Adipocyte (in vitro differentiated cells): Measurements from ENCODE around the gene COBLL1.

ENCODE experiments used
- DNase-seq: peaks from one replicate; pipeline ENCODE4 v3.0.0-alpha.2; 2015; ENCODE audit warnings: low read depth
- H3K27me3 ChIP-seq: replicated peaks from 2 replicates; pipeline ENCODE4 v1.7.0; 2013; ENCODE audit warnings: mild to moderate bottlenecking, low read length, moderate library complexity; ENCODE audit not compliant: control insufficient read depth, insufficient read depth
- H3K36me3 ChIP-seq: 2 replicates; pipeline ENCODE4 v1.7.0; 2013; ENCODE audit warnings: low read length, mild to moderate bottlenecking, moderate library complexity; ENCODE audit not compliant: control insufficient read depth, insufficient read depth, severe bottlenecking
- H3K4me1 ChIP-seq: 2 replicates; pipeline ENCODE4 v1.7.0; 2013; ENCODE audit warnings: mild to moderate bottlenecking, low read length, moderate library complexity; ENCODE audit not compliant: control insufficient read depth, insufficient read depth
- H3K4me3 ChIP-seq: 2 replicates; pipeline ENCODE4 v1.7.0; 2013; ENCODE audit warnings: mild to moderate bottlenecking, low read length, moderate library complexity
- H3K9ac ChIP-seq: 2 replicates; pipeline ENCODE4 v1.7.0; 2013; ENCODE audit warnings: mild to moderate bottlenecking, low read length, moderate library complexity
- H3K9me3 ChIP-seq: 2 replicates; pipeline ENCODE4 v1.7.0; 2013; ENCODE audit warnings: mild to moderate bottlenecking, low read length, moderate library complexity; ENCODE audit not compliant: control insufficient read depth

The COBLL1 gene

DNA sequence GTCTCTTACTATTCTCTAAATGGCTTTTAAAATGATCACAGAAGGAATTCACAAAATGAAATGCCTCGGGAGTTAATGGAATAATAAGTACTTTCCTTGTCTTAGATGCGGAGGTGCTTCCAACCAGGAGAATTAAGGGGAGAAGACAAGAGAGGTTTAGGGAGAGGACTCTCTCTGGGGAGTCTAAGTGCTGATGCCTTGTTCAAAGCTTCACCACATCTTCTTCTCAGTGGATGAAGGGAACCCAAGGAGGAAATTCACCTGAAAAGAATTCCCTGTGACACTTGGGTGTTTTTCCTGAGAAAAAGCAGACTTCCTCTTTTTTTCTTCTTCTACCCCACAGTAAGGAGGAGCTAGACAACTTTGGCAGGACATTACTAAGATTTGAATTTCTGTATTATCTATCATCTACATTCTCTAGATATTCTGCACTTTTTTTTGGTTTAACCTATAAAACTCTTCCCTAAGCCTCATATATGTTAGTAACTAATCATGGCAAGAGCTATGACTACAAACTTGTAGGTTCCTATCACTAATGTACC, 150.2 kb downstream of the COBLL1 start:
- no peaks in the 10 kb centered on the region for H3K27me3 ChIP-seq
- peaks cover 66% of the 10 kb centered on the region for H3K36me3 ChIP-seq
- H3K9me3 ChIP-seq: no peaks in the 10 kb centered on the region
- no peak for DNase-seq
- no peak overlapping the region for H3K9ac ChIP-seq
- no peak overlapping the region for H3K4me3 ChIP-seq
- H3K4me1 ChIP-seq: peaks cover 20% of the 10 kb centered on the region

DNA sequence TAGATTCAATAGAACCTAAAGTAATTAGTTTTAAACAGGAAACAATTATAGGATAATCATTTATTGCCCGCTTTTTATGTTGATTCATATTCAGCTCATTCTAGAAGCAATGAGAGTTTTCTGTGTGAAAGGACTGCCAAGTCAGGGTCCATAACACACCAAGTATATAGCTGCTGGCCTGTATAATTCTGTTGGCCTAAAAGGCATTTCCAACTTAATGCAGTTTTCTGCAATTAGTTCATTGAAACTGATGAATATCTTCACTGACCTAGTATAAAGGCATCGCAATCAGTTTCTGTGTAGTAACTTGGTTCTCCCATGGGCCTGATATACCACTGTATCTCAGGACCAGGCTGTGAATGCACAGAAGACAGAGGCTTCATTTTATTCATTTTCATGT, 151.3 kb downstream of the COBLL1 start:
- Histone ChIP-seq H3K4me3 (no peak overlapping the region), H3K9ac (no peak overlapping the region), H3K36me3 (peaks cover 62% of the 10 kb centered on the region), H3K9me3 (no peaks in the 10 kb centered on the region), H3K27me3 (no peaks in the 10 kb centered on the region), H3K4me1 (peaks cover 20% of the 10 kb centered on the region)
- no peak for DNase-seq

DNA sequence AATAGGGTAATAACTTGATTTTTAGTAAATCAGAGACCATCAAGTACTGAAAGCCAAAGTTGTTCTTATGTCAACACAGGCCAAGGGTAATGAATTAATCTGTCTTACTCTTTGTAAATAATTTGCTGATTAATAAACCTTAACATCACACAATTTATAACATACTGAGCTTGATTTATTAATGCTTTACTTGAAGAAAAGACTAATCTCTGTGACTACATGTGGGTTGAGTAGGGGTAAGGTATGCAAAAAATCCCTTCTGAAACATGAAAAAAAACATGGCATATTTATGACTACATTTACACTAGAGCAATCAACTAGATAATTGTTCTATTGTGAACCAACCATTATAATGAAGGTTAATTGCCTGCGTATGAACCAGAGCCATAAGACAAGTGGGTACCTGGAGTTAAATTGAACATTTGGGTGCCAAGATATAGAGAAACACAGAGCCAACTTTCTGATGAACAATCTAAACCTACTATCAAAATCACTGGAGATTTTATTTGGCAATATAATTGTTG, 152.7 kb downstream of the COBLL1 start:
- Histone ChIP-seq H3K27me3 (no peaks in the 10 kb centered on the region), H3K36me3 (peaks cover 51% of the 10 kb centered on the region), H3K9me3 (no peaks in the 10 kb centered on the region), H3K4me1 (peaks cover 20% of the 10 kb centered on the region), H3K9ac (no peak overlapping the region), H3K4me3 (no peak overlapping the region)
- DNase-seq: no peak

DNA sequence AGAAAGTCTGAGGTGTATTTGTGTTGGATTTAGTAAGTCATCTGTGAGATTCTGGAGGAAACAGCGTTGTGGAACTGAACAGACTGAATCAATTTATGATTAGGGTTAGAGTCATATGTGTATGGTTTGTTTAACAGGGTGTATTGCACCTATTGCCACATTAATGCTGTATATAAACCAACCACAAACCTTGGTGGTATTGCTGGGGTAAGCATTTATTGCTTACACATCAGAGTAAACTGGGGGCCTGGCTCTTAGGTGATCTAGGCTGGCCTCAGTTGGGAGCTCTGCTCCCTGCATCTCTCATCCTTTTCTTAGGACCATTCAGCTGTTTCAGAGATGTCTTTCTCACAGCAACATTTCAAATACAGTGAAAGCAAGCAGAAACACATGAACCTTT, 160.6 kb downstream of the COBLL1 start:
- no peak for DNase-seq
- Histone ChIP-seq H3K9ac (no peak overlapping the region), H3K4me1 (peaks cover 4% of the 10 kb centered on the region), H3K4me3 (no peak overlapping the region), H3K36me3 (peaks cover 3% of the 10 kb centered on the region), H3K27me3 (no peaks in the 10 kb centered on the region), H3K9me3 (no peaks in the 10 kb centered on the region)

DNA sequence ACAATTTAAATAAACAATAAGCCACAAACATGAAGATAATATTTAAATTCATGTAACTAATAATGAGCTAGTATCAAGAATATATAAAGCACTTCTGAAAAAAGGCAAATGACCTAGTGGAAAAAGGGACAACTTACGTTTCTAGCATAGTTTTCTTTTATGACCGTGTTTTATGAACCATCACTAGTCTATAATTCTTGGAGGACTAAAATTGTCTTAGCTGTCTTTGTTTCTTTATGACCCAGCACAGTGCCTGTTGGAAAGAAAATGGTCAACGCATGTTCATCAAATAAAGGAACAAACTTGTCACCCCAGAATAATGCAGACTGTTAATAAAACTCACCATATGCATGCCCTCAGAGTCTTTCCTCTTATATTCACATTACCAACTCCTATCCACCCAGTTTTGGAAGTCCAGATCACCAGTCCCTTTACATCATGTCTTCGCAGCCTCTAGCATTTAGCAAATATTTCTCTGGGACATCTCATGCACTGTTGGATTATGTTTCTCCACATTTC, 162.9 kb downstream of the COBLL1 start:
- Histone ChIP-seq H3K9ac (no peak overlapping the region), H3K27me3 (no peaks in the 10 kb centered on the region), H3K4me3 (no peak overlapping the region), H3K4me1 (peaks cover 10% of the 10 kb centered on the region), H3K36me3 (no peaks in the 10 kb centered on the region), H3K9me3 (no peaks in the 10 kb centered on the region)
- DNase-seq: no peak

DNA sequence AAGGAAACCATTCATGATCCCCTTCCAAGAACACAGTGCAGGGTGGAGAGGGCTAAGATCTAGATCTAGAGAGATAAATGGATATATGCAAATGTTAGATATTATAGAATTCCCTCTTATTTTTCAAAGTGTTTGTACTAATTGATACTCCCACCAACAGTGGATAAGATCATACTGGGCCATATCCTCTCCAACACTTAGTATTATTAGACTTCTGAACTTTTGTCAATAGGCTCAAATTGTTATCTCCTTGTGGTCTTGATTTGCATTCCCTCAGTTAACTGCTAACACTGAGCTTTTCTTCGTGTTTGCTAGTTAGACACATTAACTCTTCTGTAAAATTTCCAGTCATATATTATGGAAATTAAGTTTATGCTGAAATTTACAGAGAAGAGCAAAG, 163.9 kb downstream of the COBLL1 start:
- Histone ChIP-seq H3K4me1 (peaks cover 16% of the 10 kb centered on the region), H3K36me3 (no peaks in the 10 kb centered on the region), H3K4me3 (no peak overlapping the region), H3K9ac (no peak overlapping the region), H3K27me3 (no peaks in the 10 kb centered on the region), H3K9me3 (no peaks in the 10 kb centered on the region)
- DNase-seq: no peak

DNA sequence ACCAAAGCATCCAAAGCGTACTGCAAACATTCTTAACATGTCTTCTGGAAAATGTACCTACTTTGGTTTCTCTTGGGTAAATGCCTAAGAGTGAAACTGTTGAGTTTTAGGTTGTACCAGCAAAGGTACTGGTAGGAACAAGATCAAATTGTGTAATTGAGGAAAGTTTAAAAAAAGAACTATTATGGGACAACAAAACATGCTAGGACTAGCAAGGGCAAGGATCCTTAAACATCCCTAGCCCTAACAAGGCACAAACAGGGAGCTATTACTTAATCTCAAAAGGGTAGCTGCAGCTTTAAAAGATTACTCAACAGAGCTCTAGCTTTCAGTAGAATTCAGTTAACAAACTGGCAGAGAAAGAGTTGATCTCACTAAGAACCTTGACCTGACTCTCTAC, 164.4 kb downstream of the COBLL1 start:
- Histone ChIP-seq H3K27me3 (no peaks in the 10 kb centered on the region), H3K4me1 (peaks cover 15% of the 10 kb centered on the region), H3K4me3 (no peak overlapping the region), H3K9ac (no peak overlapping the region), H3K36me3 (no peaks in the 10 kb centered on the region), H3K9me3 (no peaks in the 10 kb centered on the region)
- no peak for DNase-seq

DNA sequence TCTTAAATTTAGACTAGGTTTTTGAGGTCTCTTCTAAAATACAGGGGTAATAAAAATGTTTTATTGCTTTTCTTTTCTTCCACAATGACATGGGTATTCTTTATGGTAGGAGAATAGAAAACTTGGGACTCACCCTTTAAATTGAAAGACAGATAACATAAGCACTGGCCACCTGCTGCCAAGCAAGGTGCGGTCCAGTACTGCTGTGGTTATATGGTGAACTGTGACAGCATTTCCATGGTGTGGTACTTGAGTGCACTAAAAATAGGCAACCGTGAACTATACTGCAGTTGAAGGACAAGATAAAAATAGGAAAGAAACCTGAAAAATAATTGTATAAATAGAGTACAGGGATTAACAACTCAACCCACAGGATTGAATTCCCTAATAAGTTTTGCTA, 165.9 kb downstream of the COBLL1 start:
- no peaks in the 10 kb centered on the region for H3K36me3 ChIP-seq
- H3K9me3 ChIP-seq: no peaks in the 10 kb centered on the region
- no peak for DNase-seq

DNA sequence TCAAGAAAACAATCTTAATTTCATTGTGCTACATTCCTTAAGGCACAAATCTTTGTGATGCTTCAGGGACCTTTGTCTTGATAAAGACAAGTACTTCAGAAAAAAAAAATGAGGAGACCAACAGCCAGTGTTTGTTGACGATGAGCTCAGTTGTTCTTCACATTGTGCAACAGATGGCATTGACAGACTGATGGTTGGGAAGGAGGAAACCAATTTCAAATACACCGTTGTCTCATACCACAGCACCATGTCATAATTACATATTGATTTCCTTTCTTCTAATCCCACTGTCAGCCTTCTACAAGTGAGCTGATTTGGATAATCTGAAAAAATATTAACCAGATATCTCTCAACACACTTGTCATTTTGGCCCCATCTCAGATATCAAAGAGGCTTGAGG, 166.6 kb downstream of the COBLL1 start:
- H3K36me3 ChIP-seq: no peaks in the 10 kb centered on the region
- no peaks in the 10 kb centered on the region for H3K27me3 ChIP-seq
- no peak overlapping the region for H3K9ac ChIP-seq
- no peaks in the 10 kb centered on the region for H3K9me3 ChIP-seq
- DNase-seq: no peak
- H3K4me1 ChIP-seq: peaks cover 26% of the 10 kb centered on the region
- H3K4me3 ChIP-seq: no peak overlapping the region

More for the DNA sequence above, 165.9 kb downstream of the COBLL1 start:
- no peak overlapping the region for H3K9ac ChIP-seq
- H3K4me3 ChIP-seq: no peak overlapping the region
- peaks cover 22% of the 10 kb centered on the region for H3K4me1 ChIP-seq
- H3K27me3 ChIP-seq: no peaks in the 10 kb centered on the region

DNA sequence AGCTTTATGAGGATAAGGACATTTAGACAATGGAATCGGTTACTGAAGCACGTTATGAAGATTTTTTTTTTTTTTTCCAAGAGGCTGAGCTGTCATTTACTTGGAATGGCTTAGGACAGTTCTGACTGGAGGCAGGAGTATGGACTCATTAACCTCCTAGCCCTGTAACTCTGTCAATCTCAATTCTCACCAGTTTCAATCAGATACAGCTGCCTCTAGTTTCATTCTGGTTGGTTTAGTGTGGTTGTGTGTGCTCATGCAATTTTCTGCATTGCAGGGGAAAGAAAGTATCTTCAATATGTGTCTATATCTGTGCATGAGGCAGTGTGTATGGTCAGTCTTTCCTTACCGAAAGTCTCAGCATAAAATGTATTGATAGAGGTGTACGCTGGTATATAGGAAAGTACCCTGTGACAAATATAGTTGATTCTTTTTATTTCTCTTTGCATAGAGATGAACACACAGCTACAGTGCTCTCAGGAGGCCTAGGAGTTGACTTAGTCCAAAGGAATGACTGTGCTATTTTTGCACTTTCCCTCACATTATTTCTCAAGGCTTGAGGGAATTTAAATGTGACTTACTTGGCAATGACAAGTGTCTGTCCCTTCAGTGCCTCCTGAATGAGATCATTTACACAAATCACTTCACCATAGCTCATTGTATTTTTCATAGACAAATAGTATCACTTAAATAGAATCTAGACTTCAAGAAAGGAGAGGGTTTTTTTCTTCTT, 169.8 kb downstream of the COBLL1 start:
- Histone ChIP-seq H3K27me3 (no peaks in the 10 kb centered on the region), H3K4me3 (no peak overlapping the region), H3K4me1 (peaks cover 34% of the 10 kb centered on the region), H3K9ac (peak overlapping the region; percentile 48), H3K36me3 (no peaks in the 10 kb centered on the region), H3K9me3 (no peaks in the 10 kb centered on the region)
- peak; percentile 43 for DNase-seq

DNA sequence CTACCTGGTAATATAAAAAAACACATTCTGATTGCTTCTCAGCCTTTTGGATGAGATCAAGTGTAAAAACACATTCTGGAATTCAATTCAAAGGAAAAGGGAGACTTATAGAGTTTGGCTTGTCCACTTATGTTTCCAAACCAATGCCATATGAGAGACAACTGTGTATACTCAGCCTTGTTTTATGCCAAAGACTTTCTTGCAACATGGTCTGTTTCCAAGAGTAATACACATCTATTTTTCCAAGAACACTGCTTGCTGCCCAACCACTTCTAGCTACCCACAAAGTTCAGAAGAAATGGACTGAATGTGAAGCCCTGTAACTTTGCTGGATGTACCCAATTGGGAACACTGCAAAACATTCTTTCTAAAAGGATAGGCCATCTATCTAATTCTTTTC, 172.3 kb downstream of the COBLL1 start:
- Histone ChIP-seq H3K9me3 (no peaks in the 10 kb centered on the region), H3K36me3 (no peaks in the 10 kb centered on the region), H3K27me3 (no peaks in the 10 kb centered on the region), H3K4me3 (no peak overlapping the region), H3K9ac (no peak overlapping the region), H3K4me1 (peaks cover 28% of the 10 kb centered on the region)
- no peak for DNase-seq
